ENCODE results near the gene DYNLT5. TPM values are rescaled to one million over a fixed set of nuclear protein-coding genes. Genes with fewer than 3 reads are reported as not detected.
"Not testable (repeated sequence)": the region's sequence is repeated elsewhere in the genome, so short reads cannot be mapped to it uniquely, and the experiment has no call there.

Gene DYNLT5
- total and polyA plus RNA-seq, 7 donors = 0.34 to 6.4 (median 0.55) TPM; not detected in 1

DNA sequence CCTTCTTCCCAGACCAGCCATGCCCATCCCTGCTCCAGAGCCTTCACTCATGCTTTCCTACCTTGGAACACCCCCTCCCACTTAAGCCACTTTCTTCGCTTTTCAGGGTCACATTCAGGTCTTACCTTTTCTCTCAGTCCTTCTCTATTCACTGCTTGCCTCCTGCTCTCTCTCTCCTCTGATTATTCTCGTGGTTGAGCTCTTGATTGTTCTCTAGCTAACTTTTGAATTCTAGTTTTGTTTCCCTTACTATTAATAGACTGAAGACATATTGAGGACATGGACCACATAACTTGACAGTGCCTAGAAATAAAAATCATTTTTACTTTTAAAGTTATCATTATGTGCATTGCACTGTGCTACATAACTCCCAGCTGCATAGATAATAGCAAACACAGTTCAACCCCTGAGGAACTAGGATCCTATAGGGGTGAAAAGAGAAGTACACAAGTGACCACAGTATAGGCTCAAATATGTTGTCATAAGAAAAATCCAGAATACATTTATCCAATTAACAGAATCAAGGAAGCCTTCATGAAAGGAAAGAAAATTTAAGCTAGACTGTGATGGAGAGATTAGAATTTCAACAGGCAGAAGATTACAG lies 27.3 kb downstream of the DYNLT5 start:
- Histone ChIP-seq H3K9me3 (peaks cover 0 to 6% (median 0%) of the 10 kb centered on the region in 4 donors), H3K27ac (no peak overlapping the region), H3K27me3 (no peaks in the 10 kb centered on the region), H3K36me3 (no peaks in the 10 kb centered on the region), H3K4me3 (no peak overlapping the region), H3K4me1 (no peaks in the 10 kb centered on the region)
- TF ChIP-seq POLR2A (IDR thresholded peaks at IDR 0.05) = no peak
- TF ChIP-seq, protein P1, sequence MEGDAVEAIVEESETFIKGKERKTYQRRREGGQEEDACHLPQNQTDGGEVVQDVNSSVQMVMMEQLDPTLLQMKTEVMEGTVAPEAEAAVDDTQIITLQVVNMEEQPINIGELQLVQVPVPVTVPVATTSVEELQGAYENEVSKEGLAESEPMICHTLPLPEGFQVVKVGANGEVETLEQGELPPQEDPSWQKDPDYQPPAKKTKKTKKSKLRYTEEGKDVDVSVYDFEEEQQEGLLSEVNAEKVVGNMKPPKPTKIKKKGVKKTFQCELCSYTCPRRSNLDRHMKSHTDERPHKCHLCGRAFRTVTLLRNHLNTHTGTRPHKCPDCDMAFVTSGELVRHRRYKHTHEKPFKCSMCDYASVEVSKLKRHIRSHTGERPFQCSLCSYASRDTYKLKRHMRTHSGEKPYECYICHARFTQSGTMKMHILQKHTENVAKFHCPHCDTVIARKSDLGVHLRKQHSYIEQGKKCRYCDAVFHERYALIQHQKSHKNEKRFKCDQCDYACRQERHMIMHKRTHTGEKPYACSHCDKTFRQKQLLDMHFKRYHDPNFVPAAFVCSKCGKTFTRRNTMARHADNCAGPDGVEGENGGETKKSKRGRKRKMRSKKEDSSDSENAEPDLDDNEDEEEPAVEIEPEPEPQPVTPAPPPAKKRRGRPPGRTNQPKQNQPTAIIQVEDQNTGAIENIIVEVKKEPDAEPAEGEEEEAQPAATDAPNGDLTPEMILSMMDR (IDR thresholded peaks at IDR 0.05) = no peak
- TF ChIP-seq EP300 (IDR thresholded peaks at IDR 0.05) = no peak
- no peak for TF ChIP-seq POLR2AphosphoS5 (IDR thresholded peaks at IDR 0.05)
- intact Hi-C loops (cut with DNase I) = no loop called here
- no peak for DNase-seq
- WGBS, 2 donors = 83 to 84% methylated on average over 2 of the region's 2 CpGs

- H3K36me3 ChIP-seq; DNase-seq; H3K4me1 ChIP-seq; H3K4me3 ChIP-seq; H3K9me3 ChIP-seq; H3K27ac ChIP-seq; H3K27me3 ChIP-seq; intact Hi-C loops (cut with DNase I): not testable (repeated sequence)
- 83 to 100% methylated on average over 1 of the region's 2 CpGs for WGBS, 2 donors
Observed at GRCh38 chr1:66785800-66786199, 33.5 kb downstream of the DYNLT5 start.

DNA sequence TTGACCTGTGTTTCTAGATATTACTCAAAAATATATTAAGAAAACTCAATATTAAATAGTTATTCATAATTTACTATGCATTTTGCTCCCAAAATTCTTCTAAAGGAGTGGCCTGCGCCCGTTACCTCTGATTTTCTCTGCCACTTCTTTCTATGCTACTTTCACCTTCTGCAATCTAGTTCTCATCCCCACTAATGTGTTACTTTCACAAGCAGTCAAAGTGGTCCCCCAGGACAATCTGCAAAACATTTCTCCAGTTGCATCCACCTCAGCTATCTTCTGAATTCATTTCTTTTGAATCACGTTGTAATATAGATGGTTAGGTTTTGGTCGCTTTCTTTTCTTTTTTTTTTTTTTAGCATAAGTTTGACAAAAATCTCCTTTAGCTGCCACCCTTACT lies 35.4 kb downstream of the DYNLT5 start:
- no peak for TF ChIP-seq EP300 (IDR thresholded peaks at IDR 0.05)
- TF ChIP-seq, protein P1 (IDR thresholded peaks at IDR 0.05) = no peak
- TF ChIP-seq POLR2A (IDR thresholded peaks at IDR 0.05) = no peak
- no peak for TF ChIP-seq POLR2AphosphoS5 (IDR thresholded peaks at IDR 0.05)
- no peak overlapping the region for H3K27ac ChIP-seq
- H3K36me3 ChIP-seq = no peaks in the 10 kb centered on the region
- WGBS, 2 donors = 87% methylated on average over 4 of the region's 4 CpGs
- no peak overlapping the region for H3K4me3 ChIP-seq
- H3K9me3 ChIP-seq = no peaks in the 10 kb centered on the region
- H3K27me3 ChIP-seq = no peaks in the 10 kb centered on the region
- intact Hi-C loops (cut with DNase I) = no loop called here
- DNase-seq = no peak
- H3K4me1 ChIP-seq = no peaks in the 10 kb centered on the region

DNA sequence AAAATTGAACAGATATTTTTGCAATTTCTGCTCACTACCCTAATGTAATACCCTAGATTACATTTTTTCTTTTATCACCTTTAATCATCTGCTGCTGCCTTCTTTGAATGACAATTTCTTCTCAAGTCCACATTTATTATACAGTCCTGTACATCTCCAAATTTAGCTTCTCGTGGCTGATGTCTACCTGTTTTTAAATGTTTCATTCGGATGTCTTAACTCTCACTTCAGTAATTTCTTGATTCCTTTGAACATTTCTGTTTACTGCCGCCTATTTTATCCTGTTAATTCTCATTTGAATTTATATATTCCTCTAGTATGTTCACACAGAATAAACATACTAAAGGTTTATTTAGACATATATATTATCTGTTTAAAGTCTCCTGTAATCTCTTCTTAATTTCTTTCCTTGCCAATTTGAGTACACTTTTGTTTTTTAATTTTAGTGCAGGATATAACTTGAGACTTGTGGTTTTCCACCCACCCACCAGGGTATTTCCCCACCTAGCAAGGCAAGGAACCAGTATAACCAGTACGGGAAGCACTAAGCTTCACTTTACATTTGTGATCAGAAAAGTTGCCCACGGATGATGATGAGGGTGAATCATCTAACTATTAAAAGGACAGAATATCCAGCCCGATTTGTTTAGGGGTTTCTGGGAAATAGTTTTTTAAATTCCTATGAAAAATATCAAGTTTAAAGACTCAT lies 36.1 kb downstream of the DYNLT5 start:
- H3K9me3 ChIP-seq = no peaks in the 10 kb centered on the region
- H3K27ac ChIP-seq = no peak overlapping the region
- no peaks in the 10 kb centered on the region for H3K4me1 ChIP-seq
- intact Hi-C loops (cut with DNase I) = no loop called here
- H3K36me3 ChIP-seq = no peaks in the 10 kb centered on the region
- no peaks in the 10 kb centered on the region for H3K27me3 ChIP-seq
- 39 to 48% methylated on average over 6 of the region's 6 CpGs for WGBS, 2 donors
- no peak overlapping the region for H3K4me3 ChIP-seq
- TF ChIP-seq, protein P1 (IDR thresholded peaks at IDR 0.05) = no peak
- no peak for TF ChIP-seq POLR2AphosphoS5 (IDR thresholded peaks at IDR 0.05)
- no peak for TF ChIP-seq EP300 (IDR thresholded peaks at IDR 0.05)
- no peak for TF ChIP-seq POLR2A (IDR thresholded peaks at IDR 0.05)
- DNase-seq = no peak

GRCh38 chr1:66791621-66792610 lies 39.7 kb downstream of the DYNLT5 start:
- WGBS, 2 donors = 80 to 91% methylated on average over 5 of the region's 5 CpGs
- Histone ChIP-seq H3K4me1 (no peaks in the 10 kb centered on the region), H3K36me3 (no peaks in the 10 kb centered on the region), H3K4me3 (no peak overlapping the region), H3K27ac (no peak overlapping the region), H3K9me3 (no peaks in the 10 kb centered on the region), H3K27me3 (no peaks in the 10 kb centered on the region)
- TF ChIP-seq POLR2A (IDR thresholded peaks at IDR 0.05) = no peak
- no peak for TF ChIP-seq POLR2AphosphoS5 (IDR thresholded peaks at IDR 0.05)
- TF ChIP-seq EP300 (IDR thresholded peaks at IDR 0.05) = no peak
- TF ChIP-seq, protein P1 (IDR thresholded peaks at IDR 0.05) = no peak
- intact Hi-C loops (cut with DNase I) = no loop called here
- DNase-seq = no peak

GRCh38 chr1:66795839-66796238 lies 43.6 kb downstream of the DYNLT5 start:
- H3K4me1 ChIP-seq; intact Hi-C loops (cut with DNase I); H3K9me3 ChIP-seq; H3K36me3 ChIP-seq; DNase-seq; H3K27me3 ChIP-seq; H3K4me3 ChIP-seq; H3K27ac ChIP-seq: not testable (repeated sequence)
- WGBS, 2 donors = 94 to 99% methylated on average over 2 of the region's 2 CpGs
